HG03457 (cell line): ENCODE measurements around the gene ZMYM4.
"Not testable (repeated sequence)": the region's sequence is repeated elsewhere in the genome, so short reads cannot be mapped to it uniquely, and the experiment has no call there.

ENCODE experiments used
- ATAC-seq: cut with Tn5 transposase; IDR thresholded peaks from one replicate; pipeline ENCODE4 v1.9.1; 2021; ENCODE audit warnings: moderate number of reproducible peaks; ENCODE audit not compliant: unreplicated experiment

Gene ZMYM4

GRCh38 chr1:35451125-35451528, 182.6 kb downstream of the ZMYM4 start:
- no peak for ATAC-seq

- no peak for ATAC-seq
These were observed 183.7 kb downstream of the ZMYM4 start for GRCh38 chr1:35452106-35452774.

GRCh38 chr1:35453031-35453430, 184.5 kb downstream of the ZMYM4 start:
- no peak for ATAC-seq

GRCh38 chr1:35454176-35454575, 185.7 kb downstream of the ZMYM4 start:
- ATAC-seq, result no peak

GRCh38 chr1:35454616-35455015, 186.1 kb downstream of the ZMYM4 start:
- ATAC-seq, result no peak

- ATAC-seq, result no peak
These were observed 192.3 kb downstream of the ZMYM4 start for GRCh38 chr1:35460796-35461195.

- ATAC-seq, result no peak
These were observed 193.6 kb downstream of the ZMYM4 start for GRCh38 chr1:35461966-35462651.

- no peak for ATAC-seq
These were observed 194.7 kb downstream of the ZMYM4 start for GRCh38 chr1:35463232-35463631.

- not testable (repeated sequence) for ATAC-seq
These were observed 195.2 kb downstream of the ZMYM4 start for GRCh38 chr1:35463749-35464148.

- no peak for ATAC-seq
These were observed 197.6 kb downstream of the ZMYM4 start for GRCh38 chr1:35466120-35466519.

GRCh38 chr1:35470977-35471613, 202.6 kb downstream of the ZMYM4 start:
- ATAC-seq, result no peak
